Ovary (tissue), 9 donors: ENCODE measurements around the gene SOAT1. TPM values are rescaled to one million over a fixed set of nuclear protein-coding genes. Genes with fewer than 3 reads are reported as not detected.
"Not testable (repeated sequence)": the region's sequence is repeated elsewhere in the genome, so short reads cannot be mapped to it uniquely, and the experiment has no call there.

Experiments used
- DNase-seq, 5 donors: peaks; one replicate each; pipeline ENCODE4 v3.0.0-alpha.2; 2019 to 2020
- H3K27ac ChIP-seq, 2 donors: fragments of 200-600 bp; one replicate each; pipeline versions ENCODE4 v1.5.1 to v1.8.0; 2019 to 2022
- H3K27me3 ChIP-seq: fragments of 200-600 bp; one replicate; pipeline ENCODE4 v1.8.0; 2022
- H3K36me3 ChIP-seq: fragments of 200-600 bp; sonication (generic); one replicate; pipeline ENCODE4 v1.5.1; 2019
- H3K4me1 ChIP-seq: one replicate; pipeline ENCODE4 v1.8.1; 2013; ENCODE audit warnings: mild to moderate bottlenecking, moderate library complexity; ENCODE audit not compliant: insufficient read depth
- H3K4me3 ChIP-seq: fragments of 200-600 bp; sonication (generic); one replicate; pipeline ENCODE4 v1.5.1; 2017
- H3K9me3 ChIP-seq, 2 donors: fragments of 200-600 bp in 1 of 2; sonication (generic) in 1 of 2; one replicate each; pipeline versions ENCODE4 v1.5.1 to v1.8.1; 2013 to 2019; ENCODE audit warnings: mild to moderate bottlenecking in 1 of 2, moderate library complexity in 1 of 2
- EP300 ChIP-seq: sonication (generic); formaldehyde crosslinking; IDR thresholded peaks from one replicate; pipeline ENCODE4 v1.6.1; 2017; ENCODE audit warnings: antibody characterized with exemption
- POLR2A ChIP-seq: fragments of 450-650 bp; IDR thresholded peaks from one replicate; pipeline ENCODE4 v1.6.1; 2017; ENCODE audit warnings: antibody characterized with exemption, mild to moderate bottlenecking, moderate library complexity
- WGBS, 3 donors: extraction: QIAGEN DNeasy Blood & Tissue Kit in 1 of 3; methylation state at CpG; one replicate each; pipeline versions ENCODE4 v1.1.5 to v1.1.7; 2013 to 2017; 5-methylcytosine and 5-hydroxymethylcytosine counted together
- intact Hi-C, 4 donors: fragments of 100-400 bp; cut with DNase I; formaldehyde crosslinking; loops; one replicate each; pipeline versions ENCODE4 v1.11.0 to v1.15.1; 2022 to 2023
- polyA plus RNA-seq, 2 donors: library from polyadenylated mRNA; stranded (reverse); fragments of 200-250 nt in 1 of 2; fragments of 350-450 nt in 1 of 2; fragmentation: Illumina TruSeq in 1 of 2; extraction: RNeasy Lipid Tissue Mini Kit (QIAGEN cat#74804) in 1 of 2; gene quantifications; one replicate each; pipeline ENCODE4 v1.2.3, GENCODE V29; 2013 to 2014
- total RNA-seq, 7 donors: library from RNA; depleted of rRNA in 2 of 7; stranded (reverse); fragments of >200 nt in 2 of 7; fragmentation: NEBNext Ultra II Directional in 3 of 7; extraction: Animal tissue kit (Norgen Biotek cat#: 25700) in 3 of 7; gene quantifications; one replicate each; pipeline versions ENCODE4 v1.1.0 to v1.2.4, GENCODE V29; 2016 to 2023
- TF ChIP-seq, protein P1 (sequence below), 3 donors: fragments of 450-650 bp in 2 of 3; fragments of 200-600 bp in 1 of 3; IDR thresholded peaks; one replicate each; pipeline versions ENCODE4 v1.5.1 to v1.8.0; 2016 to 2022; ENCODE audit warnings: antibody characterized with exemption in 3 of 3, mild to moderate bottlenecking in 1 of 3
- donor health status: DM: no; HTN: no; CAD: no; lungs with moderate emphysema.
- donor health status: DM: no; HTN: no; CAD: no.
- donor health status: Bipolar disorder and iron deficiency.
- donor health status: DM: yes; HTN: yes; CAD: no.
- donor health status: DM: no; HTN: no; CAD: no.
- donor health status: DM: yes; HTN: yes; CAD: no.

SOAT1 gene
- total and polyA plus RNA-seq, 9 donors: 6.8 to 55.3 (median 35.8) TPM

DNA sequence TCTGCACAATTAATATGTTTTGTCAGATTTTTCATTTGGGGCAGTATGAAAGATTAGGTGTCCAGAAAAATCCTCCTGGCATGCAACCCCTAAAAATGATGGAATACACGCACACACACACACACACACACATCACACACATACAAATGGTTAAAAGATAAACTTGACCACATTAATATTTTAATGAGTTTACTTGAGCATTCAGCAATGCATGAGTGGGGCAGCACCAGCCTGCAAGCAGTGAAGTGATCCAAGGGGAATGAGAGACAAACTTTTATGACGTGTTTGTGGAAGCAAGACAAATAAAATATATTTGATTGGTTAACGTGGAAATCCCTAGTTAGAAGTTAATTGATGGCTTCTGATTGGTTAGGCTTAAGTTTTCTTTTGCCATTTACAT is 29.1 kb upstream of the SOAT1 start:
- Histone ChIP-seq H3K27ac (no peak overlapping the region), H3K4me1 (no peaks in the 10 kb centered on the region), H3K4me3 (no peak overlapping the region), H3K9me3 (no peaks in the 10 kb centered on the region), H3K36me3 (no peaks in the 10 kb centered on the region), H3K27me3 (no peaks in the 10 kb centered on the region)
- TF ChIP-seq EP300: no peak
- TF ChIP-seq, protein P1, sequence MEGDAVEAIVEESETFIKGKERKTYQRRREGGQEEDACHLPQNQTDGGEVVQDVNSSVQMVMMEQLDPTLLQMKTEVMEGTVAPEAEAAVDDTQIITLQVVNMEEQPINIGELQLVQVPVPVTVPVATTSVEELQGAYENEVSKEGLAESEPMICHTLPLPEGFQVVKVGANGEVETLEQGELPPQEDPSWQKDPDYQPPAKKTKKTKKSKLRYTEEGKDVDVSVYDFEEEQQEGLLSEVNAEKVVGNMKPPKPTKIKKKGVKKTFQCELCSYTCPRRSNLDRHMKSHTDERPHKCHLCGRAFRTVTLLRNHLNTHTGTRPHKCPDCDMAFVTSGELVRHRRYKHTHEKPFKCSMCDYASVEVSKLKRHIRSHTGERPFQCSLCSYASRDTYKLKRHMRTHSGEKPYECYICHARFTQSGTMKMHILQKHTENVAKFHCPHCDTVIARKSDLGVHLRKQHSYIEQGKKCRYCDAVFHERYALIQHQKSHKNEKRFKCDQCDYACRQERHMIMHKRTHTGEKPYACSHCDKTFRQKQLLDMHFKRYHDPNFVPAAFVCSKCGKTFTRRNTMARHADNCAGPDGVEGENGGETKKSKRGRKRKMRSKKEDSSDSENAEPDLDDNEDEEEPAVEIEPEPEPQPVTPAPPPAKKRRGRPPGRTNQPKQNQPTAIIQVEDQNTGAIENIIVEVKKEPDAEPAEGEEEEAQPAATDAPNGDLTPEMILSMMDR (IDR thresholded peaks at IDR 0.05): no peak
- TF ChIP-seq POLR2A: no peak
- 44 to 47% (median 45%) methylated on average over 3 of the region's 3 CpGs for WGBS, 3 donors
- intact Hi-C loops: no loop called here
- DNase-seq: no peak

DNA sequence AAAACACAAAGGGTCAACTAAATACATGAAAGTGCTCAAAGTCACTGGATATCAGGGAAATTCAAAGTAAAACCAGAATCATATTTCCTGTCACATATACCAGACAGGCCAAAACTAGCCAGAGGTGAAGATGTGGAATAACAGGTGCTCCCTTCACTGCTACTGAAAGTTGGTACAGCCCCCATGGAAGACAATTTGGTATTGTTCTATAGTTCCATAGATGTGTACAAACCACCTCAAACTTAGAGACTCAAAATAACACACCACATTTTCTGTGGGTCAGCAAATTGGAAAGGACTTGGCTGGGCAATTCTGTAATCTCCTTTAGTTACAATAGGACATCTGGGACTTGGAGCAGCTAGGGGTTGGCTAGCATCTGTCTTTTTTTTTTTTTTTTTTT is 24.5 kb upstream of the SOAT1 start:
- TF ChIP-seq POLR2A (no peak), EP300 (no peak)
- TF ChIP-seq, protein P1 (IDR thresholded peaks at IDR 0.05): no peak
- Histone ChIP-seq H3K4me3 (no peak overlapping the region), H3K4me1 (no peaks in the 10 kb centered on the region), H3K27ac (no peak overlapping the region), H3K36me3 (no peaks in the 10 kb centered on the region), H3K9me3 (no peaks in the 10 kb centered on the region), H3K27me3 (no peaks in the 10 kb centered on the region)
- intact Hi-C loops: no loop called here
- no peak for DNase-seq

DNA sequence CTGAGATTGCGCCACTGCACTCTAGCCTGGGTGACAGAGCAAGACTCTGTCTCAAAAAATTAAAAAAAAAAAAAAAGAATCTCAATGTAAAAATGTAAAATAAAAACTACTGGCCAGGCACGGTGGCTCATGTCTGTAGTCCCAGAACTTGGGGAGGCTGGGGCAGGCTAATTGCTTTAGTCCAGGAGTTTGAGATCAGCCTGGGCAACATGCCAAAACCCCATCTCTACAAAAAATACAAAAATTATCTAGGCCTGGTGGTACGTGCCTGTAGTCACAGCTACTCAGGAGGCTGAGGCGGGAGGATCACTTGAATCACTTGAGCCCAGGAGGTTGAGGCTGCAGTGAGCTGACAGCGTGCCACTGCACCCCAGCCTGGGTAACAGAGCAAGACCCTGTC is 19.2 kb upstream of the SOAT1 start:
- intact Hi-C loops, DNase-seq, H3K4me1 ChIP-seq, H3K27ac ChIP-seq, H3K36me3 ChIP-seq, H3K27me3 ChIP-seq, H3K9me3 ChIP-seq, H3K4me3 ChIP-seq: not testable (repeated sequence)
- WGBS, 3 donors: 77 to 83% (median 80%) methylated on average over 5 of the region's 5 CpGs

DNA sequence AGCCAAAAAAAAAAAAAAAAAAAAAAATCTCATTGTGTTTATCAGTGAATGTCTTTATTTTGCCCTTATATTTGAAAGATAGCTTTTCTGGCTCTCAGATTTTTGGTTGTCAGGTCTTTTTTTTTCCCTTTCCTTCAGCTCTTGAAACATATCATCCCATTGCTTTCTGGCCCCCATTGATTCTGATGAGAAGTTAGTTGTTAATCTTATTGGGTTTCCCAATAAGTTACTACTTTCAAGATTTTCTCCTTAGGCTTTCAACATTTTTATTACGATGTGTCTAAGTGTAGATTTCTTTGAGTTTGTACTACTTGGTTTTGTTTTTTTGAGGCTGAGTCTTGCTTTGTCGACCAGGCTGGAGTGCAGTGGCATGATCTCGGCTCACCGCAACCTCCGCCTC is 14.7 kb upstream of the SOAT1 start:
- H3K4me1 ChIP-seq: no peaks in the 10 kb centered on the region
- peaks cover 0 to 4% of the 10 kb centered on the region in 2 donors for H3K9me3 ChIP-seq
- WGBS, 3 donors: 94 to 97% (median 94%) methylated on average over 5 of the region's 5 CpGs
- H3K36me3 ChIP-seq: no peaks in the 10 kb centered on the region
- intact Hi-C loops: no loop called here
- no peak overlapping the region for H3K27ac ChIP-seq
- no peak overlapping the region for H3K4me3 ChIP-seq
- TF ChIP-seq POLR2A: no peak
- TF ChIP-seq, protein P1 (IDR thresholded peaks at IDR 0.05): no peak
- TF ChIP-seq EP300: no peak
- DNase-seq: no peak
- H3K27me3 ChIP-seq: no peaks in the 10 kb centered on the region

DNA sequence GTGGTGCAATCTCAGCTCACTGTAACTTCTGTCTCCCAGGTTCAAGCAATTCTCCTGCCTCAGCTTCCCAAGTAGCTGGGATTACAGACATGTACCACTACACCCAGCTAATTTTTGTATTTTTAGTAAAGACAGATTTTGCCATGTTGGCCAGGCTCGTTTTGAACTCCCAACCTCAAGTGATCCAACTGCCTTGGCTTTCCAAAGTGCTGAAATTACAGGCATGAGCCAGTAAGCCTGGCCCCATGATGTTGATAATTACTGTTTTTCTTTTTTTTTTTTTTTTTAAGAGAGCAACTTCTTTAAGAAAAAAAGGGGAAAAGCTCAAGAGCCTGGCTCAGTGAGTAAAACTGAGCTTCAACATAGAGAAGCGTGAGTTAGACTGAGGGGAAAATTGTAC is 9.6 kb upstream of the SOAT1 start:
- no peak overlapping the region for H3K4me3 ChIP-seq
- whole genome bisulfite sequencing, 3 donors: 66 to 73% (median 68%) methylated on average over 2 of the region's 2 CpGs
- H3K27me3 ChIP-seq: no peaks in the 10 kb centered on the region
- TF ChIP-seq EP300 (no peak), POLR2A (no peak)
- TF ChIP-seq, protein P1 (IDR thresholded peaks at IDR 0.05): no peak
- H3K27ac ChIP-seq: no peak overlapping the region
- intact Hi-C loops: no loop called here
- H3K36me3 ChIP-seq: no peaks in the 10 kb centered on the region
- H3K4me1 ChIP-seq: no peaks in the 10 kb centered on the region
- no peak for DNase-seq
- peaks cover 0 to 4% of the 10 kb centered on the region in 2 donors for H3K9me3 ChIP-seq
